KOPT-K1 (cell line): ENCODE data around the gene AKR1C8.
"Not testable (repeated sequence)": the region's sequence is repeated elsewhere in the genome, so short reads cannot be mapped to it uniquely, and the experiment has no call there.

Experiments
- H3K27ac ChIP-seq: fragments of 200-600 bp; sonication (generic); 2 replicates; pipeline ENCODE4 v1.5.1; 2016; ENCODE audit warnings: antibody characterized with exemption, mild to moderate bottlenecking, low read depth, low read length; ENCODE audit not compliant: poor library complexity, severe bottlenecking
- H3K36me3 ChIP-seq: fragments of 200-600 bp; sonication (generic); 2 replicates; pipeline ENCODE4 v1.5.1; 2017; ENCODE audit warnings: antibody characterized with exemption, mild to moderate bottlenecking, low read length, moderate library complexity; ENCODE audit not compliant: insufficient read depth
- H3K9me3 ChIP-seq: fragments of 200-600 bp; sonication (generic); 2 replicates; pipeline ENCODE4 v1.5.1; 2017; ENCODE audit warnings: antibody characterized with exemption, low read length, mild to moderate bottlenecking; ENCODE audit not compliant: insufficient read depth, poor library complexity, severe bottlenecking

Gene AKR1C8

DNA sequence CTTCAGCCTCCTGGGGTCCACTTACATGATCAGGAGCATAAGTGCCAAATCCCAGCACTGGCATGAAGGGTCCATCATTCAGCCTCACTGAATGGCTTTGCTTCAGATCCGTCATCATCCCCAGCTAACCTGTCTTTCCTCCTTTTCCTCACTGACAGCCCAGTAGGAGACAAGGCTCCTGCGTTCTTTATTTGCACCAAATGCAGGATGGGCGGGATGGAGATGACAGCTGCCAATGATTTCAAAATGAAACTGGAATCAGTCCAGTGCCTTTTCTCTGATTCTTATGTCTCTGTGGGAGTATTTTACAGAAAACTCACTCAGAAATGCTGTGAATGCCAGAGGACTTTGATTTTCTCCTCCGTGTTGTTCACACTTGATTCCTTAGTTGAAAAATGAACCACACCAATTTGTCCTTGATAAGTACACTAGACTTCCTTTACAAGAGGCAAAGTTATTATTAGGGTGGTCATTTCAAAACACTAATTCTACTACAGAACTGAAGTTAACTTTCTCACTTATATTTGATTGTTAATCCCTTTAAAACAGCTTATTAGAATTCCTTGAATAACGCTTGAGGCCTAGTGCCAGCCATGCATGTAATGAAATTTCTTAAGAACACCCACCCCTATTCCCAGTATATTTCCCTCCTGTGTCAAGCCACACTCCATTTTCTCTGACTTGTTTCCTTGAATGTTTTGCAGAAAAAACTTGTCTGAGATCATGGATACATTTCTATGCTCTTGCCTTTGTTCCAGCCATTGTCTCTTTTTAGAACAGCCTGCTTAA lies at the start of gene AKR1C8:
TSS of gene AKR1C8 (minus strand) at position 164 of the 789 bp plus-strand sequence. CDS start at position 118, 46 bp downstream.
- no peak within 1 kb of the TSS for H3K27ac ChIP-seq
- H3K36me3 ChIP-seq, result no peaks in the 10 kb centered on the region
- no peaks in the 10 kb centered on the region for H3K9me3 ChIP-seq

DNA sequence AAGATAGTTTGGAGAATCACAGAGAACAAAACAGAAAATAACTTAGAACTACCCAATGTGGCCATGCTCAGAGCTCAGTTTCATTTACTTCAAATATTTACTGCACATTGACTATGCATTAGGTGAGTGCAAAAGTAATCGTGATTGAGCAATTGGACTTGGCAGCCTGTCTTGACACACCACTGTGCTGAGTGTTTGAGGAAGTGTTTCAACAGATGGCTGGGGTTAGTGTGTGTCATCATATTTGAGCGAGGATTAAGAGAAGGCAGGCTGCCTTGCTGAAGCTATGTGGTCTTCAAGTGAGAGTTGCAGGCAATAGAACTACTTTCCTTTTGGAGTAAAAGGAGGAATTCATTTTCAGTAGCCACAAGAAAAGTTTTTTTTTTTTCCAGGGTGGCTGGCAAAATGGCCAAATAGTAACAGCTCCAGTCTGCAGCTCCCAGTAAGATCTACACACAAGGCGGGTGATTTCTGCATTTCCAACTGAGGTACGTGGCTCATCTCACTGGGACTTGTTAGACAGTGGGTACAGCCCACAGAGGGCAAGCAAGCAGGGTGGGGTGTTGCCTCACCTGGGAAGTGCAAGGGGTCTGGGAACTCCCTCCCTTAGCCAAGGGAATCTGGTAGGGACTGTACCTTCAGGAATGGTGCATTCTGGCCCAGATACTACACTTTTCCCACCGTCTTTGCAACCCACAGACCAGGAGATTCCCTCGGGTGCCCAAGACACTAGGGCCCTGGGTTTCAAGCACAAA lies 49.3 kb upstream of the AKR1C8 start:
- Histone ChIP-seq H3K9me3 (no peaks in the 10 kb centered on the region), H3K36me3 (no peaks in the 10 kb centered on the region), H3K27ac (no peak overlapping the region)

DNA sequence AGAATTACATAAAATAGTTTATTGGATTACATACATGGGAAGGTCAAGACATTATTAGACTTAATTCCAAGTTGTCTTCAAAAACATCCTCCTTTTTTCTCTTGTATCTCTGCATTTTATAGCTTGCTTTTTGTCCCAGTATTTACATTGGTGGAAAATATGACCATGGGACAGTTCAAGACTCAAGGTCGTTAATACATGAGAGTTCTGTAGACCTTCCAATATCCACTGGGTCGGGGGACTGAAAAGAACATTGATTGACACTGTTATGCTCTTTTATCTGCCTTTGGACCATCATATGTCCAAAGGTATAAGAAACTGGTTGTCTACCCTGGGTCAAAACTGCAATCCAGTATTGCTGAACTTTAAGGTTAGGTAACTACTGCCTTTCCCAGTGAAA lies 48.4 kb upstream of the AKR1C8 start:
- H3K27ac ChIP-seq, result no peak overlapping the region
- no peaks in the 10 kb centered on the region for H3K9me3 ChIP-seq
- H3K36me3 ChIP-seq, result no peaks in the 10 kb centered on the region

DNA sequence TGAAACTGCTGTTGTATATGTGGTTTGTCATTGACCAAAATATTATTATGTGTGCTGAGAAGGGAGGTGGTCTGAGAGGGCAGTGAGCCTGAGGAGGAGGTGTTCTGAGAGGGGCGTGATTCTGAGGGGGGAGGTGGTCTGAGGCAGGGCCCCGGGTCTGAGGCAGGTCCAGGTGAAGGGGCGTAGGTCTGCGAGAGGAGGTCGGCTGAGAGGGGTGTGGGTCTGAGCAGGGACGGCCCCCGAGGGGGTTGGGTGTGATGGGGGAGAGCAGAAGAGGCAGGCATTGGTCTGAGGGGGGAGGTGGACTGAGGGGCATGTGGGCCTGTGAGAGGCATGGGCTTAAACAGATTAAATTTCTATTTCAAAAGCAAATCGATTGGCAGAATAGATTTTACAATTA lies 44.1 kb upstream of the AKR1C8 start:
- no peak overlapping the region for H3K27ac ChIP-seq
- H3K36me3 ChIP-seq, result no peaks in the 10 kb centered on the region
- H3K9me3 ChIP-seq, result no peaks in the 10 kb centered on the region

DNA sequence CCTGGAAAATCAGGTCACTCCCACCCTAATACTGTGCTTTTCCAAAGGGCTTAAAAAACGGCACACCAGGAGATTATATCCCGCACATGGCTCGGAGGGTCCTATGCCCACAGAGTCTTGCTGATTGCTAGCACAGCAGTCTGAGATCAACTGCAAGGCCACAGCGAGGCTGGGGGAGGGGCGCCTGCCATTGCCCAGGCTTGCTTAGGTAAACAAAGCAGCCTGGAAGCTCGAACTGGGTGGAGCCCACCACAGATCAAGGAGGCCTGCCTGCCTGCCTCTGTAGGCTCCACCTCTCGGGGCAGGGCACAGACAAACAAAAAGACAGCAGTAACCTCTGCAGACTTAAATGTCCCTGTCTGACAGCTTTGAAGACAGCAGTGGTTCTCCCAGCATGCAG lies 38.0 kb upstream of the AKR1C8 start:
- not testable (repeated sequence) for H3K36me3 ChIP-seq, H3K27ac ChIP-seq, H3K9me3 ChIP-seq

DNA sequence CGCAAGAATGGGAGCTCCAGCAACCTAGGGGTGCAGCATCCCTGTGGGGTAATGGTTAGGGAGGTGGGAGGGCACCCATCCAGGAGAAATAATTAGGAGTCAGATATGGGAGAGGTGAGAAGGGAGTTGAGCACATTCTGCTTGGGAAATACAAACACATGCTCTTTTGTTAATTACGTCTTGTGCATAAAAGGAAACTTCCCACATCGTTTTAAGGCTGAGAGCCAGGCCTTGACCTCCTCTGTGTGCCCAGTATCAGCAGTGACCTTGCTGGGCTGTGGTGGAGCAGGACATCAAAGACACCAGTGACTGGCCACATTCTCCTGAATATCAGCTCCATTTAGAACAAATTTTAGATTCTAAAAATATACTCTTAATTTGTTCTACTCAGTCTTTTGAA lies 34.3 kb upstream of the AKR1C8 start:
- H3K36me3 ChIP-seq, result no peaks in the 10 kb centered on the region
- no peak overlapping the region for H3K27ac ChIP-seq
- no peaks in the 10 kb centered on the region for H3K9me3 ChIP-seq

DNA sequence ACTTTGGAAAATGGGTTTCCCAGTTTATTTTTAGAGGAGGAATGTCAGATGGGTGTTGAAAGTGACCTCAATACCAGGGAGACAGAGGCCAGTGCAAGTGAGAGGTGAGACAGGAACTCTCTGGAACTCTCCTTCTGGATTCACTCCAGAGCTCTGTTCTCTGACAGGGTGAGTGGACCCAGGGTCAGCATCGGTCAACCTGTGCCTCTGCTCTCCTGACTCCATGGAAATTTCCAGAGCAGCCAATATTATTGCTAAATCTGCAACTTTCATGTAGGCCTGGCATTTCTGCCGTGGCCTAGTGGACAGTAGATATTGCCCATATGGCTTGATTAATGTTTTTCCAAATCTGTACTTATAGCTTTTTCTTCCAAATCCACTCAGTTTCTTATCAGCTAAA lies 31.9 kb upstream of the AKR1C8 start:
- no peaks in the 10 kb centered on the region for H3K36me3 ChIP-seq
- H3K27ac ChIP-seq, result no peak overlapping the region
- no peaks in the 10 kb centered on the region for H3K9me3 ChIP-seq

DNA sequence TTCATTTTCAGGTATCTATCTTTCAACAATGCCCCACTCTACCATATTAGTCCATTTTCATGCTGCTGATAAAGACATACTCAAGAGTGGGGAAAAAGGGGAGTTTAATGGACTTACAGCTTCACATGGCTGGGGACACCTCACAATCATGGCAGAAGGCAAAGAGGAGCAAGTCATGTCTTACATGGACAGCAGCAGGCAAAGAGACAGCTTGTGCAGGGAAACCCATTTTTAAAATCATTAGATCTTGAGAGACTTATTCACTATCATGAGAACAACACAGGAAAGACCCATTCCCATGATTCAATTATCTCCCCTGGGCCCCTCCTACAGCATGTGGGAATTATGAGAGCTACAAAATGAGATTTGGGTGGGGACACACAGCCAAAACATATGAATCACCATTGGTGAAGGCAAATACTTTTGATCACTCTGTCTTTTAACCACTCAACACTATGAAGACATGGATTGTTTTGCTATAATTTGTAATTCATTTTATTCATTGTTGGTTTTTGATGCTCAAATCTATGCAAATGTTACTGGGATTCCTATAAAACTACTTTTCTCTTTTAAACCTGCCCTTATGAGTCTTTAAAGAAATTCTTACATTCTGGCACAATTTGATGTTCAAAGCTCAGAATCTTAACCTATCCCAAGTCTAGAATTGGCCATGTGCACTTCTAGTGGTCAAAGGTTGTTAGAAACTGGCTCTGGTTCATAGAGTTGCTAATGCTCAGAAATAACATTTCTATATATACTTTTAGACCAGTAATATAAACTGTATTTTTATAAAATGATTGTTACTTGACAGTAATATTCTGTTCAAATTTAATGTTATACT lies 27.0 kb upstream of the AKR1C8 start:
- Histone ChIP-seq H3K36me3 (no peaks in the 10 kb centered on the region), H3K9me3 (no peaks in the 10 kb centered on the region), H3K27ac (no peak overlapping the region)

DNA sequence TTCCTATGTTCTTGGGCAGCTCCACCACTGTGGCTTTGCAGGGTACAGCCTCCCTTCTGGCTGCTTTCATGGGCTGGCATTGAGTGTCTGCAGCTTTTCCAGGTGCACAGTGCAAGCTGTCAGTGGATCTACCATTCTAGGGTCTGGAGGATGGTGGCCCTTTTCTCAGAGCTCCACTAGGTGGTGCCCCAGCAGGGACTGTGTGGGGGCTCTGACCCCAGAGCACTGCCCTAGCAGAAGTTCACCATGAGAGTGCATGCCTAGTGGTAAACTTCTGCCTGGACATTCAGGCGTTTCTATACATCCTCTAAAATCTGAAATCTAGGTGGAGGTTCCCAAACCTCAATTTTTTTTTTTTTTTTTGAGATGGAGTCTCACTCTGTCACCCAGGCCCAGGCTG lies 25.3 kb upstream of the AKR1C8 start:
- H3K27ac ChIP-seq, H3K36me3 ChIP-seq, H3K9me3 ChIP-seq: not testable (repeated sequence)

DNA sequence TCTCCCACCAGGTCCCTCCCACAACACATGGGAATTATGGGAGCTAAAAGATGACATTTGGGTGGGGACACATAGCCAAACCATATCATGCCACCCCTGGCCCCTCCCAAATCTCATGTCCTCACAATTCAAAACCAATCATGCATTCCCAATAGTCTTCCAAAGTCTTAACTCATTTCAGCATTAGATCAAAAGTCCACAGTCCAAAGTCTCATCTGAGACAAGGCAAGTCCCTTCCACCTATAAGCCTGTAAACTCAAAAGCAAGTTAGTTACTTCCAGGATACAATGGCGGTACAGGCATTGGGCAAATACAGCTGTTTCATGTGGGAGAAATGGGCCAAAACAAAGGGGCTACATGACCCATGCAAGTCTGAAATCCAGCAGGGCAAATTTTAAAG lies 24.8 kb upstream of the AKR1C8 start:
- not testable (repeated sequence) for H3K36me3 ChIP-seq, H3K27ac ChIP-seq, H3K9me3 ChIP-seq

DNA sequence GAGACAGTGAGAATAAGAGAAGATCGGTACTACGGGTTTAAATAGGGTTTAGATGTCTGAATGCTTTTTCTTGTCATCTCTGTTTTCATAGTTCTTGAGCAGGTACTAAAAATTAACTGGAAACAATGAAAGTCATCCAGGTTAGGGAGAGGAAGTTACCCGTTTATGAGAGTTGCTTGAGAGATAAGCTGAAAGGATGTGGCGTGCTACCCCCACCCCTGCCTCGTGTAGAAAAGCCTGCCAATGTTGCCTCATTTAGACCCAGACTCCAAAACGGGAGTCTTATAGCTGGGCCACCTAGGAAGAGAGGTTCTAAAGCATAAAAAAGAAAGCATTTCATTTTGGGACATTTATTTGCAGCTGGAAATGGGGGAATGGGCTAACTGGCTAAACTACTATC lies 21.8 kb upstream of the AKR1C8 start:
- no peaks in the 10 kb centered on the region for H3K36me3 ChIP-seq
- H3K27ac ChIP-seq, result no peak overlapping the region
- no peaks in the 10 kb centered on the region for H3K9me3 ChIP-seq

DNA sequence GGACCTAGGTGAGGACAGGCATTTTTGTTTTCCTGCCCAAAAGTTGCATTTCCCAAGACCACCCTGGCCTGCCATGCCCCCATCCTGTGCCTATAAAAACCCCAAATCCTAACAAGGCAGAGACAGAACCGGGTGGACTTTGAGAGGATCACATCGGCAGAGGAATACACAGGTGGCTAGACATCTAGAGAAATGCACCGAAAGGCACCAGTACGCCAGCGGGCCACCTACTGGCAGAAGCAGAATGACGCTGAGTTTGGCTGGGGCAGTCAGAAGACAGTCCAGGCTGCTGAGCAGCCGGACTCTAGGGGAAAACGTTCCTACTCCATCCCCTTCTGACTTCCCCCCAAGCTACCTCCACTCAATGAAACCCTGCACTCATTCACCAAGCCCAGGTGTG lies 14.4 kb upstream of the AKR1C8 start:
- H3K27ac ChIP-seq, result no peak overlapping the region
- no peaks in the 10 kb centered on the region for H3K36me3 ChIP-seq
- H3K9me3 ChIP-seq, result no peaks in the 10 kb centered on the region

DNA sequence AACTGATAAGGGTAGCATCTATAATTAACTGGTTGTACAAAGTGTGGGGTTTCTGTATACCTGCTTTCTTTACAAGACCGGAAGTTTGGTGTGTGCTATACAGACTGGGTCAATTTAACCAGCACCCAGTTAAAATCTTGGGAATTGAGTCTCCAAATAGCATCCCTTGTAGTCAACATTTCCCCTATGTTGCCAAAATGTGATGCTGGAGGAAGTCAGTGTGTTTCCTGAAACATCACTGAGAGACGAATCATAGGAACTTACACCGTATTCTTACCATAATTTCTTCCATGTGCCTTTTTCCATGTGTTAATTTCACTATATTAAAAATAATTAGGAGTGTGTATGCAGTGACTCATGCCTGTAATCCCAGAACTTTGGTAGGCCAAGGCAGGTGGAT lies 13.4 kb upstream of the AKR1C8 start:
- Histone ChIP-seq H3K27ac (no peak overlapping the region), H3K36me3 (no peaks in the 10 kb centered on the region), H3K9me3 (no peaks in the 10 kb centered on the region)

DNA sequence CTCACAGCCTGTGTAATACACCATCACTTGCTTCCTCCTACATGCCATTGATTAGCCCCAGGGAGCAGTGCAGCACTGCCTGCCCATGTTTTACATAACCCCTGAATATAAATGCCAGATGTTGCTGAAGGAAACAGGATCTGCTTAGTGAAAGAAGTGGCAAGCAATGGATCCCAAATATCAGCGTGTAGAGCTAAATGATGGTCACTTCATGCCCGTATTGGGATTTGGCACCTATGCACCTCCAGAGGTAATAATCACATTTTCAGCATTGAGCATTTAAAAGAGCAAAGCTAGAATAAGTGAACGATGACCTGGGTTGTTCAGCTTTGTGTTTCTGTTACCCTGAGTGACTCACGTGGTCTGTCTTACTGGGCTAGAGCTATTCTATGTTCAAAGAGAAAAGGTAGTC lies 11.8 kb upstream of the AKR1C8 start, which contains the start of gene AKR1C4:
TSS of gene AKR1C4 (plus strand) at position 136 of the 412 bp plus-strand sequence. CDS start at position 167, 31 bp downstream.
- H3K27ac ChIP-seq, result no peak within 1 kb of the TSS
- no peaks in the 10 kb centered on the region for H3K9me3 ChIP-seq
- no peaks in the 10 kb centered on the region for H3K36me3 ChIP-seq

DNA sequence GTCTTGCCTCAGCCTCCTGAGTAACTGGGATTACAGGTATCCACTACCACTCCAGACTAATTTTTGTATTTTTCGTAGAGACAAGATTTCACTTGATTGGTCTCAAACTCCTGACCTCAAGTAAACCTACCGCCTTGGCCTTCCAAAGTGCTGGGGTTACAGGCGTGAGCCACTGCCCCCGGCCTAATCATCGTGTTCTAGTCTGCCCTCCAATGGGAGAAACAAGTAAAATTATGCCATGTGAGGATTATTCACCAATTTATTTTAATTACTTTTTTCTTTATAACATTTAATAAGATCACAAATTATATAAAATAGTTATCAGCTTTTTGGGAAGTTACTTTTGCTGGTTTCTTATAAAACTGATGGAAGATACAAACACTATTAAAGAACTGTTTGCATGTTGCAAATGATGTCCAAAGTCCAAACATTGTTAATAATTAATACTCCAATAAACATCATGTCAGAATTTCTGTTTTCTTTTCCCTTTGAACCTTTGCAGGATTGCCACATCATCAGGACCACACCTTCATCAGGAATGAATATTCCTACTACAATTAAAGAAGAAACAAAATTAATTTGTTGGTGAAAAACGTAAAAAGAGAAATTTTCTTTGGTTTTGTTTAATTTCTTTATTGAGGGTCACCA lies 10.9 kb upstream of the AKR1C8 start:
- Histone ChIP-seq H3K27ac (no peak overlapping the region), H3K36me3 (no peaks in the 10 kb centered on the region)

More for the DNA sequence above, 10.9 kb upstream of the AKR1C8 start:
- H3K9me3 ChIP-seq, result no peaks in the 10 kb centered on the region
